K562 (cell line): ENCODE measurements around the gene RABL6. TPM values are rescaled to one million over a fixed set of nuclear protein-coding genes. Genes with fewer than 3 reads are reported as not detected.

ENCODE experiments used
- ARID1B ChIP-seq: fragments of 450-650 bp; IDR thresholded peaks from 2 replicates; pipeline ENCODE4 v1.6.1; 2016; ENCODE audit warnings: antibody characterized with exemption, mild to moderate bottlenecking, inconsistent platforms
- BRD9 ChIP-seq: fragments of 450-650 bp; IDR thresholded peaks from 2 replicates; pipeline ENCODE4 v1.6.1; 2018; ENCODE audit warnings: low read depth; ENCODE audit not compliant: partially characterized antibody
- HMGXB4 ChIP-seq: sonication (generic); formaldehyde crosslinking; IDR thresholded peaks from 2 replicates; pipeline ENCODE4 v1.8.1; 2023; ENCODE audit warnings: mild to moderate bottlenecking, missing genetic modification reagents
- IFI16 ChIP-seq: fragments of 250-450 bp; sonication (Bioruptor Pico); IDR thresholded peaks from 2 replicates; pipeline ENCODE4 v2.1.2; 2022; ENCODE audit warnings: mild to moderate bottlenecking, inconsistent platforms
- MYC ChIP-seq, 2 experiments: fragments of 250-450 bp in 1 of 2; sonication (Bioruptor Pico) in 1 of 2; IDR thresholded peaks; 2 replicates each; pipeline versions ENCODE4 v1.5.1 to v1.6.1; 2012 to 2021; ENCODE audit warnings: low read depth in 2 of 2, borderline replicate concordance in 1 of 2, improper control_type of control experiment in 1 of 2, low read length in 1 of 2, mild to moderate bottlenecking in 1 of 2, moderate library complexity in 1 of 2
- NFATC3 ChIP-seq: fragments of 450-650 bp; IDR thresholded peaks from 2 replicates; pipeline ENCODE4 v1.6.1; 2017; ENCODE audit warnings: mild to moderate bottlenecking
- NFE2L1 ChIP-seq: fragments of 450-650 bp; IDR thresholded peaks from 2 replicates; pipeline ENCODE4 v1.6.1; 2016; ENCODE audit warnings: missing genetic modification characterization, low read depth, mild to moderate bottlenecking, missing compliant biosample characterization, moderate library complexity, borderline replicate concordance
- SP1 ChIP-seq: sonication (generic); formaldehyde crosslinking; IDR thresholded peaks from 2 replicates; pipeline ENCODE4 v1.8.1; 2022; ENCODE audit warnings: mild to moderate bottlenecking, missing genetic modification reagents
- ZNF277 ChIP-seq: fragments of 250-450 bp; sonication (Bioruptor Pico); IDR thresholded peaks from 2 replicates; pipeline ENCODE4 v1.8.0; 2022; ENCODE audit warnings: inconsistent platforms, mild to moderate bottlenecking, moderate library complexity, borderline replicate concordance
- ZNF609 ChIP-seq: sonication (generic); formaldehyde crosslinking; IDR thresholded peaks from 2 replicates; pipeline ENCODE4 v1.8.1; 2023; ENCODE audit warnings: missing genetic modification reagents, mild to moderate bottlenecking, borderline replicate concordance
- polyA plus RNA-seq, 8 experiments: library from polyadenylated mRNA; depleted of rRNA in 4 of 8; stranded (reverse) in 5 of 8; unstranded in 3 of 8; fragments of >200 nt; fragmentation: Nextera tagmentation in 2 of 8; fragmentation: Illumina TruSeq in 1 of 8; extraction: Ambion mirVana in 2 of 8; extraction: Trizol in 1 of 8; gene quantifications; 2 replicates each; pipeline versions ENCODE4 v1.2.1 to v1.2.3, GENCODE V29; 2011 to 2014; ENCODE audit warnings: inconsistent platforms in 1 of 8, missing spikeins in 1 of 8
- total RNA-seq, 7 experiments: library from RNA; depleted of rRNA in 6 of 7; stranded (reverse); fragments of >200 nt in 6 of 7; fragmentation: Illumina TruSeq in 2 of 7; extraction: Trizol in 2 of 7; gene quantifications; 2 replicates each; pipeline versions ENCODE4 v1.2.1 to v1.2.3, GENCODE V29; 2011 to 2021; ENCODE audit warnings: low replicate concordance in 1 of 7
- TF ChIP-seq, protein P1 (sequence below): sonication (generic); formaldehyde crosslinking; IDR thresholded peaks from 2 replicates; pipeline ENCODE4 v1.8.1; 2023; ENCODE audit warnings: mild to moderate bottlenecking, missing genetic modification reagents

The RABL6 gene
- total and polyA plus RNA-seq, 9 of the 15 experiments (the other 6 are each of a cell fraction or from before 2014, with no cell fraction given), result 5.6 to 181 (median 84.5) TPM

DNA sequence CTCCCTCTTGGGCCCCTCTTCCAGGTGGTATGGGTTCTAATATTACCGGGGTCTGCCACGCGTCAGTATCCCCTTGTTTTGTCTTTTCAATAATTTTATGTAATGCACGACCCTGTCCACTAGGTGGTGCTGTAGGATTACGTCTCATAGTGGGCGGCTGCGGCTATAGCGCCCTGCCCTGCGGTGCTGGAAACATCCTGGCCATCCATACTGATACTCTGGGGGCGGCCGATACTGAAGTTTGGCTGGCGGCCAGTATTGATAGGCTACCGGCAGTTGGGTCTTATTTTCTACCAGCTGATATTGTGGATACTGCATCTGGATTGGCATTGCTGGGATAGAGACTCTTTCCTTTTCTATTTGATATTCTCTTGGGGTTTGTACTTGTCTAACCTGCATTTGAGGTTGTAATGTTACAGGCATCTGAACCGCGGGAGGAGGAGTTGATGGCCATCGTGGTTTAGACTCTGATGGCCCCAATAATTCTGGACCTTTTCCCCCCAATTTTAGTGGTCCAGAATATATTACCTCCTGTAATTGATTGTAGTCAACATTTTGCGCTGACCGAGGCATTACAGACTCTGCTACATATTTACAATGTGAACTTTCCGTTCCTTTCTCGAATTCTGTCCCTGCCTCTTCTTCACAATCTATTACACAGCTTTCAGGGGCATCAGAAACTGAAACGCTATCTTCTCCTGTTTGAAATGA is 19.9 kb upstream of the RABL6 start (continued):
- no peak for TF ChIP-seq ZNF609 (CRISPR knock-in tag)
- TF ChIP-seq, protein P1, sequence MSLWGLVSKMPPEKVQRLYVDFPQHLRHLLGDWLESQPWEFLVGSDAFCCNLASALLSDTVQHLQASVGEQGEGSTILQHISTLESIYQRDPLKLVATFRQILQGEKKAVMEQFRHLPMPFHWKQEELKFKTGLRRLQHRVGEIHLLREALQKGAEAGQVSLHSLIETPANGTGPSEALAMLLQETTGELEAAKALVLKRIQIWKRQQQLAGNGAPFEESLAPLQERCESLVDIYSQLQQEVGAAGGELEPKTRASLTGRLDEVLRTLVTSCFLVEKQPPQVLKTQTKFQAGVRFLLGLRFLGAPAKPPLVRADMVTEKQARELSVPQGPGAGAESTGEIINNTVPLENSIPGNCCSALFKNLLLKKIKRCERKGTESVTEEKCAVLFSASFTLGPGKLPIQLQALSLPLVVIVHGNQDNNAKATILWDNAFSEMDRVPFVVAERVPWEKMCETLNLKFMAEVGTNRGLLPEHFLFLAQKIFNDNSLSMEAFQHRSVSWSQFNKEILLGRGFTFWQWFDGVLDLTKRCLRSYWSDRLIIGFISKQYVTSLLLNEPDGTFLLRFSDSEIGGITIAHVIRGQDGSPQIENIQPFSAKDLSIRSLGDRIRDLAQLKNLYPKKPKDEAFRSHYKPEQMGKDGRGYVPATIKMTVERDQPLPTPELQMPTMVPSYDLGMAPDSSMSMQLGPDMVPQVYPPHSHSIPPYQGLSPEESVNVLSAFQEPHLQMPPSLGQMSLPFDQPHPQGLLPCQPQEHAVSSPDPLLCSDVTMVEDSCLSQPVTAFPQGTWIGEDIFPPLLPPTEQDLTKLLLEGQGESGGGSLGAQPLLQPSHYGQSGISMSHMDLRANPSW (CRISPR knock-in tag), result no peak
- TF ChIP-seq BRD9, result peak; percentile 74
- no peak for TF ChIP-seq NFATC3
- no peak for TF ChIP-seq HMGXB4 (CRISPR knock-in tag)
- peak; percentile 44; the same call in 1 of the 2 replicates for TF ChIP-seq ARID1B
- peak; percentile 32; the same call in 1 of the 2 replicates for TF ChIP-seq MYC (IDR thresholded peaks at IDR 0.05; ENCODE audit: low read depth, low read length)
- no peak for TF ChIP-seq MYC (CRISPR knock-in tag; IDR thresholded peaks at IDR 0.05; ENCODE audit: borderline replicate concordance, low read depth)
- TF ChIP-seq NFE2L1 (tag), result no peak
- TF ChIP-seq ZNF277 (CRISPR knock-in tag), result no peak
- no peak for TF ChIP-seq IFI16 (CRISPR knock-in tag)
- no peak for TF ChIP-seq SP1 (CRISPR knock-in tag)
